SK-MEL-5 (cell line): ENCODE measurements around the gene HSBP1. TPM values are rescaled to one million over a fixed set of nuclear protein-coding genes. Genes with fewer than 3 reads are reported as not detected.
A peak's percentile ranks its signal among the peaks of the same experiment; 100 is the strongest.

Source experiments
- DNase-seq: peaks from one replicate; pipeline ENCODE4 v3.0.0-alpha.2; 2016; ENCODE audit warnings: low read depth, low spot score
- in situ Hi-C: cut with HindIII; loops from 2 replicates; pipeline ENCODE4 v1.10.0; 2016; ENCODE audit warnings: low sequenced_read_pairs, high pct_unique_total_duplicates, low pct_unique_long_range_greater_than_20kb
- total RNA-seq: library from RNA; depleted of rRNA; stranded (reverse); fragments of >200 nt; shearing (Covaris generic); gene quantifications from 2 replicates; pipeline ENCODE4 v1.2.3, GENCODE V29; 2014

Gene HSBP1
- total RNA-seq, 1 experiment from 2014 or later = 223 TPM

GRCh38 chr16:83830091-83830768, 22.5 kb downstream of the HSBP1 start:
- DNase-seq = no peak
- in situ Hi-C loops = no loop called here

- in situ Hi-C loops = no loop called here
These were observed 23.1 kb downstream of the HSBP1 start for GRCh38 chr16:83830769-83831455.

GRCh38 chr16:83831456-83831987, 23.7 kb downstream of the HSBP1 start:
- in situ Hi-C loops = no loop called here
- no peak for DNase-seq

More at GRCh38 chr16:83830769-83831455, 23.1 kb downstream of the HSBP1 start:
- no peak for DNase-seq

- in situ Hi-C loops = no loop called here
- no peak for DNase-seq
These were observed 26.1 kb downstream of the HSBP1 start for GRCh38 chr16:83833921-83834320.

- in situ Hi-C loops = no loop called here
- DNase-seq = peak; percentile 34
These were observed 28.1 kb downstream of the HSBP1 start for GRCh38 chr16:83835586-83836566.

- DNase-seq = no peak
- in situ Hi-C loops = no loop called here
These were observed 29.8 kb downstream of the HSBP1 start for GRCh38 chr16:83837566-83837965.

GRCh38 chr16:83838151-83838550, 30.4 kb downstream of the HSBP1 start:
- in situ Hi-C loops = no loop called here
- DNase-seq = no peak

- no peak for DNase-seq
- in situ Hi-C loops = no loop called here
These were observed 31.8 kb downstream of the HSBP1 start for GRCh38 chr16:83839561-83839960.

- no peak for DNase-seq
- in situ Hi-C loops = no loop called here
These were observed 32.4 kb downstream of the HSBP1 start for GRCh38 chr16:83840060-83840617.

GRCh38 chr16:83842291-83842690, 34.5 kb downstream of the HSBP1 start:
- DNase-seq = no peak

GRCh38 chr16:83842756-83843507, 35.2 kb downstream of the HSBP1 start:
- DNase-seq = no peak
- in situ Hi-C loops = no loop called here

More at GRCh38 chr16:83842291-83842690, 34.5 kb downstream of the HSBP1 start:
- in situ Hi-C loops = no loop called here

- DNase-seq = no peak
- in situ Hi-C loops = no loop called here
These were observed 35.9 kb downstream of the HSBP1 start for GRCh38 chr16:83843657-83844056.

- in situ Hi-C loops = no loop called here
- DNase-seq = no peak
These were observed 37.5 kb downstream of the HSBP1 start for GRCh38 chr16:83845263-83845662.

GRCh38 chr16:83847371-83848225, 39.8 kb downstream of the HSBP1 start:
- in situ Hi-C loops = no loop called here
- DNase-seq = no peak

- in situ Hi-C loops = no loop called here
- DNase-seq = no peak
These were observed 41.6 kb downstream of the HSBP1 start for GRCh38 chr16:83849421-83849820.

- in situ Hi-C loops = no loop called here
- DNase-seq = no peak
These were observed 43.2 kb downstream of the HSBP1 start for GRCh38 chr16:83850947-83851346.
